Astrocyte of the hippocampus (primary cell): Measurements from ENCODE around the gene ZSWIM4.
"Not testable (repeated sequence)": the region's sequence is repeated elsewhere in the genome, so short reads cannot be mapped to it uniquely, and the experiment has no call there.

Experiments
- DNase-seq: peaks from one replicate; pipeline ENCODE4 v3.0.0; 2011; ENCODE audit warnings: low read depth, low spot score

Gene ZSWIM4

GRCh38 chr19:13794757-13795589 lies at the start of gene ZSWIM4:
Gene ZSWIM4, plus strand, starts transcription at chr19:13795443. Its CDS starts 206 bp downstream, at chr19:13795649.
- peak; percentile 100 for DNase-seq

- no peak for DNase-seq
Observed at GRCh38 chr19:13747098-13747453, 48.2 kb upstream of the ZSWIM4 start.

- peak; percentile 60 for DNase-seq
Observed at GRCh38 chr19:13748169-13748828, 46.9 kb upstream of the ZSWIM4 start.

GRCh38 chr19:13751436-13751835 lies 43.8 kb upstream of the ZSWIM4 start:
- DNase-seq, result no peak

GRCh38 chr19:13753622-13754021 lies 41.6 kb upstream of the ZSWIM4 start:
- DNase-seq, result not testable (repeated sequence)

- no peak for DNase-seq
Observed at GRCh38 chr19:13756210-13756609, 39.0 kb upstream of the ZSWIM4 start.

- DNase-seq, result no peak
Observed at GRCh38 chr19:13757805-13758772, 37.2 kb upstream of the ZSWIM4 start.

GRCh38 chr19:13758795-13759194 lies 36.4 kb upstream of the ZSWIM4 start:
- no peak for DNase-seq

GRCh38 chr19:13761423-13761822 lies 33.8 kb upstream of the ZSWIM4 start:
- DNase-seq, result no peak

- no peak for DNase-seq
Observed at GRCh38 chr19:13762635-13763235, 32.5 kb upstream of the ZSWIM4 start.

GRCh38 chr19:13763265-13763664 lies 32.0 kb upstream of the ZSWIM4 start:
- no peak for DNase-seq

GRCh38 chr19:13764101-13764807 lies 31.0 kb upstream of the ZSWIM4 start, which contains the start of gene MRI1:
Gene MRI1, plus strand, starts transcription at chr19:13764522. Its CDS starts 67 bp downstream, at chr19:13764589.
- peak; percentile 89 for DNase-seq

GRCh38 chr19:13764821-13765394 lies 30.3 kb upstream of the ZSWIM4 start:
- DNase-seq, result peak; percentile 48

- peak; percentile 15 for DNase-seq
Observed at GRCh38 chr19:13765395-13766094, 29.7 kb upstream of the ZSWIM4 start.

- DNase-seq, result no peak
Observed at GRCh38 chr19:13766095-13766481, 29.2 kb upstream of the ZSWIM4 start.

- DNase-seq, result no peak
Observed at GRCh38 chr19:13768510-13768909, 26.7 kb upstream of the ZSWIM4 start.

GRCh38 chr19:13770013-13770635 lies 25.1 kb upstream of the ZSWIM4 start:
- DNase-seq, result no peak

- peak; percentile 96 for DNase-seq
Observed at GRCh38 chr19:13774217-13775191, 20.7 kb upstream of the ZSWIM4 start, which contains the start of gene C19orf53. Gene C19orf53, plus strand, starts transcription at chr19:13774456. Its CDS starts 22 bp downstream, at chr19:13774478.
